ENCODE results near the gene GSTA4.

DNA sequence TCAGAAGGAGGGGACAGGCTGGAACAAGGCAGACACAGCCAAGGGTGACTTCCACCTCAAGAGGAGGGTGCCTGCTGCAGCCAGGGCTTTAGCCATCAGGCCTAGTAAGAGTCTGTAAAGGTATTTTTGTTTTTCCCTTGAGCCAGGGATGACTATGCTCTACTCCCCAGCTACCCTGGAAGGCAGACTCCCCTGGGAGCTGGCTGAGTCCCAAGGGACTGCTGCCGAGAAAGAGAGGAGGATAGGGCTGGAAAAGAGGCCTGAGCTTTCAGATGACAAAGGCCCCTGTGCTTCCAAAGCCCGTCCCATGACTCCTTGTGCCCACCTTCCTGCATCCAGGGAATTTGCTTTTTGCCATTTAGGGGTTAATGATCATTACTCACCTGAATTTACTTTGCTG lies 14.0 kb upstream of the GSTA4 start:
- TF ChIP-seq, protein P1, sequence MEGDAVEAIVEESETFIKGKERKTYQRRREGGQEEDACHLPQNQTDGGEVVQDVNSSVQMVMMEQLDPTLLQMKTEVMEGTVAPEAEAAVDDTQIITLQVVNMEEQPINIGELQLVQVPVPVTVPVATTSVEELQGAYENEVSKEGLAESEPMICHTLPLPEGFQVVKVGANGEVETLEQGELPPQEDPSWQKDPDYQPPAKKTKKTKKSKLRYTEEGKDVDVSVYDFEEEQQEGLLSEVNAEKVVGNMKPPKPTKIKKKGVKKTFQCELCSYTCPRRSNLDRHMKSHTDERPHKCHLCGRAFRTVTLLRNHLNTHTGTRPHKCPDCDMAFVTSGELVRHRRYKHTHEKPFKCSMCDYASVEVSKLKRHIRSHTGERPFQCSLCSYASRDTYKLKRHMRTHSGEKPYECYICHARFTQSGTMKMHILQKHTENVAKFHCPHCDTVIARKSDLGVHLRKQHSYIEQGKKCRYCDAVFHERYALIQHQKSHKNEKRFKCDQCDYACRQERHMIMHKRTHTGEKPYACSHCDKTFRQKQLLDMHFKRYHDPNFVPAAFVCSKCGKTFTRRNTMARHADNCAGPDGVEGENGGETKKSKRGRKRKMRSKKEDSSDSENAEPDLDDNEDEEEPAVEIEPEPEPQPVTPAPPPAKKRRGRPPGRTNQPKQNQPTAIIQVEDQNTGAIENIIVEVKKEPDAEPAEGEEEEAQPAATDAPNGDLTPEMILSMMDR (IDR thresholded peaks at IDR 0.05; ENCODE audit: low read depth, low read length, poor library complexity, severe bottlenecking): no peak
- no peak for TF ChIP-seq EZH2phosphoT487 (IDR thresholded peaks at IDR 0.05; ENCODE audit: borderline replicate concordance, low read length)

All from DOHH2 (cell line).